Adrenal gland (tissue), 12 donors: ENCODE measurements around the gene ACTR8. TPM values are rescaled to one million over a fixed set of nuclear protein-coding genes. Genes with fewer than 3 reads are reported as not detected.

Experiments used
- DNase-seq, 7 donors: peaks; one replicate each; pipeline ENCODE4 v3.0.0-alpha.2; 2019 to 2020
- H3K27ac ChIP-seq, 5 donors: fragments of 200-600 bp; sonication (generic) in 4 of 5; 1 replicate in 3 of 5; 2 replicates in 2 of 5; pipeline versions ENCODE4 v1.5.1 to v1.8.0; 2016 to 2020; ENCODE audit warnings: mild to moderate bottlenecking in 1 of 5
- H3K27me3 ChIP-seq: fragments of 200-600 bp; 2 replicates; pipeline ENCODE4 v1.8.0; 2021
- H3K36me3 ChIP-seq, 2 donors: fragments of 200-600 bp; replicated peaks in 1 of 2; 1 replicate in 1 of 2; 2 replicates in 1 of 2; pipeline versions ENCODE4 v1.5.1 to v1.8.0; 2018 to 2022
- H3K4me1 ChIP-seq, 2 donors: fragments of 200-600 bp; replicated peaks in 1 of 2; 1 replicate in 1 of 2; 2 replicates in 1 of 2; pipeline versions ENCODE4 v1.5.1 to v1.8.0; 2018 to 2021
- H3K4me3 ChIP-seq, 4 donors: fragments of 200-600 bp; sonication (generic) in 3 of 4; one replicate each; pipeline ENCODE4 v1.5.1; 2016 to 2018
- H3K9me3 ChIP-seq, 3 donors: fragments of 200-600 bp; sonication (generic) in 1 of 3; replicated peaks in 1 of 3; 1 replicate in 2 of 3; 2 replicates in 1 of 3; pipeline versions ENCODE4 v1.5.1 to v1.8.0; 2016 to 2021
- CTCF ChIP-seq, 6 experiments: fragments of 450-650 bp in 4 of 6; fragments of 200-600 bp in 2 of 6; sonication (generic) in 1 of 6; IDR thresholded peaks; 1 replicate in 5 of 6; 2 replicates in 1 of 6; pipeline versions ENCODE4 v1.5.1 to v1.8.0; 2016 to 2021; ENCODE audit warnings: antibody characterized with exemption in 6 of 6, mild to moderate bottlenecking in 2 of 6, moderate library complexity in 1 of 6
- POLR2A ChIP-seq, 2 donors: fragments of 450-650 bp; IDR thresholded peaks; one replicate each; pipeline ENCODE4 v1.6.1; 2017; ENCODE audit warnings: antibody characterized with exemption in 2 of 2, mild to moderate bottlenecking in 2 of 2, moderate library complexity in 1 of 2
- WGBS, 4 donors: extraction: QIAGEN DNeasy Blood & Tissue Kit in 2 of 4; methylation state at CpG; one replicate each; pipeline versions ENCODE4 v1.1.5 to v1.1.7; 2013 to 2017; 5-methylcytosine and 5-hydroxymethylcytosine counted together
- intact Hi-C, 2 donors: fragments of 100-400 bp; cut with DNase I; formaldehyde crosslinking; loops; one replicate each; pipeline versions ENCODE4 v1.14.1 to v1.15.0; 2022 to 2023
- polyA plus RNA-seq, 3 donors: library from polyadenylated mRNA; stranded (reverse); fragments of 200-250 nt in 2 of 3; fragments of 350-450 nt in 1 of 3; fragmentation: Illumina TruSeq in 1 of 3; extraction: RNeasy Lipid Tissue Mini Kit (QIAGEN cat#74804) in 1 of 3; gene quantifications; one replicate each; pipeline ENCODE4 v1.2.3, GENCODE V29; 2013 to 2014
- total RNA-seq, 9 donors: library from RNA; depleted of rRNA in 4 of 9; stranded (reverse); fragments of >200 nt in 4 of 9; fragments of 120-200 nt in 1 of 9; fragmentation: NEBNext Ultra II Directional in 1 of 9; extraction: Animal tissue kit (Norgen Biotek cat#: 25700) in 1 of 9; gene quantifications; one replicate each; pipeline versions ENCODE4 v1.1.0 to v1.2.4, GENCODE V29; 2013 to 2023
- donor health status: healthy with polysubstance abuse.
- donor health status: Bipolar disorder and iron deficiency.
- donor health status: DM: yes; HTN: yes; CAD: no.
- donor health status: DM: no; HTN: no; CAD: no.
- donor health status: DM: no; HTN: no; CAD: no.
- donor health status: DM: yes; HTN: yes; CAD: no.

Gene ACTR8
- total and polyA plus RNA-seq, 12 donors, result 5.8 to 42.2 (median 21.1) TPM

- WGBS, 4 donors, result 64 to 84% (median 78%) methylated on average over 13 to 21 of the region's 21 CpGs
- Histone ChIP-seq H3K4me3 (no peak overlapping the region), H3K27me3 (no peaks in the 10 kb centered on the region), H3K9me3 (no peaks in the 10 kb centered on the region), H3K4me1 (peaks cover 0 to 5% of the 10 kb centered on the region in 2 donors), H3K36me3 (peaks cover 0 to 11% of the 10 kb centered on the region in 2 donors), H3K27ac (peak overlapping the region in 2 of 5 donors; percentile 8 to 60)
- peak in 2 of 7 donors; percentile 23 to 57 for DNase-seq
- intact Hi-C loops, result no loop called here
- TF ChIP-seq POLR2A (IDR thresholded peaks at IDR 0.05) (no peak), CTCF (IDR thresholded peaks at IDR 0.05) (no peak)
These were observed 61.0 kb downstream of the ACTR8 start for GRCh38 chr3:53820756-53821580.

GRCh38 chr3:53820084-53820483 is 61.9 kb downstream of the ACTR8 start:
- Histone ChIP-seq H3K27me3 (no peaks in the 10 kb centered on the region), H3K4me1 (peaks cover 0 to 5% of the 10 kb centered on the region in 2 donors), H3K27ac (no peak overlapping the region), H3K9me3 (no peaks in the 10 kb centered on the region), H3K4me3 (no peak overlapping the region), H3K36me3 (peaks cover 0 to 11% of the 10 kb centered on the region in 2 donors)
- no peak for TF ChIP-seq POLR2A (IDR thresholded peaks at IDR 0.05)
- no peak for TF ChIP-seq CTCF (IDR thresholded peaks at IDR 0.05)
- intact Hi-C loops, result no loop called here
- 82 to 91% (median 89%) methylated on average over 5 of the region's 5 CpGs; no CpG with 5 or more reads in 1 of the 4 donors for WGBS, 4 donors
- peak in 1 of 7 donors; percentile 43 for DNase-seq

- no peaks in the 10 kb centered on the region for H3K27me3 ChIP-seq
- no peak overlapping the region for H3K27ac ChIP-seq
- whole genome bisulfite sequencing, 4 donors, result 91 to 95% (median 94%) methylated on average over 10 to 14 of the region's 14 CpGs
- H3K4me1 ChIP-seq, result peaks cover 0 to 5% of the 10 kb centered on the region in 2 donors
- no peak for TF ChIP-seq POLR2A (IDR thresholded peaks at IDR 0.05)
- TF ChIP-seq CTCF (IDR thresholded peaks at IDR 0.05), result no peak
- peaks cover 0 to 11% of the 10 kb centered on the region in 2 donors for H3K36me3 ChIP-seq
- H3K4me3 ChIP-seq, result no peak overlapping the region
- DNase-seq, result peak in 2 of 7 donors; percentile 18 to 48
- intact Hi-C loops, result no loop called here
- no peaks in the 10 kb centered on the region for H3K9me3 ChIP-seq
These were observed 62.6 kb downstream of the ACTR8 start for GRCh38 chr3:53819163-53819868.
